ENCODE measurements around the gene SGSH.

The SGSH gene

DNA sequence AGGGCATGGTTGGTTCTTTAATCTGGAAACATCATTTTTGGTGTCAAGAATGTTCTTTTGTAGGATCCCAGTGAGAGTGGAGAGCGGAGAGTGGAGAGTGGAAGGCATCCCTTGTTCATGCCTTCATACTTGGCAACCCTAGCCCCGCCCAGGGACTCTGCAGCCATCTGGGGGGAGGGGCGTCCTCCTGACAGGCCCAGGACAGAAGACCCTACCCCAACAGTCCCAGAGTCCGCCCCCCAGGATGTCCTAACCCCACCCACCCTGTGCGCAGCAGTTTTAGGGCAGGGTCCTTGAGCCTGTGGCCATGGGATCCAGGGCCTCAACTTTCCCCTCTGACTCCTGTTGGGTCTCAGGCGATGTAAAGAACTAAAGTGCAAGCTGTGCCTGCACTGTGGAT lies 4.5 kb upstream of the SGSH start:
- no peak for TF ChIP-seq ZNF274 (IDR thresholded peaks at IDR 0.05; ENCODE audit: low read depth, low read length)
- H3K4me3 ChIP-seq (ENCODE audit: low read length) = no peak overlapping the region

DNA sequence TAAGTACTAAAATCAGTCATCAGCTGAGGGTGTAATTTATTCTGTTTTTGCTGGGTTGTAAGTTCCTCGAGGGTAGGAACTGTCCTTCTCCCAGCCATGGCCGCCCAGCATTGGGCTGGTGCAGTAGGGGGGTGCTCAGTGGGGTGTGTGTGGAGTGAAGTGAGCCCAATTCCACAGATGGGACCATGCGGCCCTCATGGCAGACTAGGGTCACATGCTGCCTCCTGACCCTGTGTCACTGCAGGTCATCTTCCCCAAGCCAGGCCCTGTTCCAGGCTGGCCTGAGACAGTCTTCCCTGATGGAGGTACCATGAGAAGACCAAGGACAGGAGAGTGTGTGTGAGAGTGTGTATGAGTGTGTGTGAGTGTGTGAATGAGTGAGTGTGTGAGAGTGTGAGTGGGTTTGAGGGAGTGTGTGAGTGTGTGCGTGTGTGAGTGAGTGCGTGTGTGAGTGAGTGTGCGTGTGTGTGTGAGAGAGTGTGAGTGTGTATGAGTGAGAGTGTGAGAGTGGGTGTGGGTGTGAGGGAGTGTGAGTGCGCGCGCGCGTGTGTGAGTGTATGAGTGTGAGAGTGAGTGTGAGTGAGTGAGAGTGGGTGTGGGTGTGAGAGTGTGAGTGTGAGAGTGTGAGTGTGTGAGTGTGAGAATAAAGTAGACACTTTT lies 3.8 kb upstream of the SGSH start:
- TF ChIP-seq ZNF274 (IDR thresholded peaks at IDR 0.05; ENCODE audit: low read depth, low read length) = no peak
- H3K4me3 ChIP-seq (ENCODE audit: low read length) = no peak overlapping the region

DNA sequence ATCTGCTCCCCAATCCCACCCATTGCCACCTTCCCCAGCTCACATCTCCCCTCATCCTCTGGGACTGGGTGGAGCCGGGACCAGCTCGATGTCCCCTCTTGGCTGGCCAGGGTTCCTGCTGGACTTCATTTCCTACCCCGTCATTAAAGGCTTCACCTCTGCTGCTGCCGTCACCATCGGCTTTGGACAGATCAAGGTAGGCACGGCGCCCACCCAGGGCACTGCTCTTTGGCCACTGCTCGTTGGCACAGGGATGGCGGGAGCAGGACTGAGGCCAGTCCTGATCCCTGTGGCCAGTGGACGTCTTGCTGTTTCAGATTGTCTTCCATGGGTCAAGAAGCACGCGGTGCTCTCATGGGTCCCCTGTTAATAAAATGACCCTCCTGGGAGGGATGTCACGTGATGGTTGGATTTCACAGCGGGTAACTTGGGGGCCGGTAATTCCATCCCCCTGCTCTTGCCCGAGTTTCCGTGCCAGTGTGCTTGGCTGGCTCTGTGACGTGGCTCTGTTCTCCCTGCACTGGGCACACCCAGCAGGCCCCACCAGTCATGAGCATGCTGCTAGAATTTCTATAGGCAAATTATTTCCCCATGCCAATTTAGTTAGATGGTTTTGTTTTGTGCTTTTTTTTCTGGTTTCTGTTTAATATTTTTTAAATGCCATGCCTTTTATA lies 3.1 kb upstream of the SGSH start:
- no peak for TF ChIP-seq ZNF274 (IDR thresholded peaks at IDR 0.05; ENCODE audit: low read depth, low read length)
- H3K4me3 ChIP-seq (ENCODE audit: low read length) = no peak overlapping the region

DNA sequence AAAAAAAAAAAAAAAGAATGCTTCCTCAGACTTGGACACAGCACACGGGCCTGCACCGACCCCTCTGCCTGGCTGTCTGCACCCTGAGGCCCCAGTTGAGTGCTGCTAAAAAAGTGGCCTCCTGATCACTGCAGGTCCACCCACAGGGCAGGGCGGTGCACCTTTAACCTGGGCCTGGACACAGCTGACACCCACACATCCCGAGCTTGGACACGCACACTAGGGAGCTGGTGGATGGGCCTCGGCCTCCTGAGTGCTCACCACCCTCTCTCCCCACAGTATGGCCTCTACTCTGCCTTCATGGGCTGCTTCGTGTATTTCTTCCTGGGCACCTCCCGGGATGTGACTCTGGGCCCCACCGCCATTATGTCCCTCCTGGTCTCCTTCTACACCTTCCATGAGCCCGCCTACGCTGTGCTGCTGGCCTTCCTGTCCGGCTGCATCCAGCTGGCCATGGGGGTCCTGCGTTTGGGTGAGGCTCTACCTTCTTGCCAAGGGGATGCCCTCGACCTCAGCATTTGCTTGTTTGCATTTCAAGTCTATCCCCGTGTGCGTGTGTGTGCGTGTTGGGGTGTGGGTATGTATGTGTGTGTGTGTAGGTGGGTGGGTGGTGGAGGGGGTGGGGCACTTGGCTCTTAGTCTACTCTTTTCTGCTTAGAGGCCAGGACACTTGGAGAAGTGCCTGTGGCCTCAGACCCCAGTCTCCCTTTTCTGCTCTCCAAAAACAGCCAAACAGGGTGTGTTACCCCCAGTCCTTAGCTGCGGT lies 2.4 kb upstream of the SGSH start:
- no peak overlapping the region for H3K4me3 ChIP-seq (ENCODE audit: low read length)
- no peak for TF ChIP-seq ZNF274 (IDR thresholded peaks at IDR 0.05; ENCODE audit: low read depth, low read length)

DNA sequence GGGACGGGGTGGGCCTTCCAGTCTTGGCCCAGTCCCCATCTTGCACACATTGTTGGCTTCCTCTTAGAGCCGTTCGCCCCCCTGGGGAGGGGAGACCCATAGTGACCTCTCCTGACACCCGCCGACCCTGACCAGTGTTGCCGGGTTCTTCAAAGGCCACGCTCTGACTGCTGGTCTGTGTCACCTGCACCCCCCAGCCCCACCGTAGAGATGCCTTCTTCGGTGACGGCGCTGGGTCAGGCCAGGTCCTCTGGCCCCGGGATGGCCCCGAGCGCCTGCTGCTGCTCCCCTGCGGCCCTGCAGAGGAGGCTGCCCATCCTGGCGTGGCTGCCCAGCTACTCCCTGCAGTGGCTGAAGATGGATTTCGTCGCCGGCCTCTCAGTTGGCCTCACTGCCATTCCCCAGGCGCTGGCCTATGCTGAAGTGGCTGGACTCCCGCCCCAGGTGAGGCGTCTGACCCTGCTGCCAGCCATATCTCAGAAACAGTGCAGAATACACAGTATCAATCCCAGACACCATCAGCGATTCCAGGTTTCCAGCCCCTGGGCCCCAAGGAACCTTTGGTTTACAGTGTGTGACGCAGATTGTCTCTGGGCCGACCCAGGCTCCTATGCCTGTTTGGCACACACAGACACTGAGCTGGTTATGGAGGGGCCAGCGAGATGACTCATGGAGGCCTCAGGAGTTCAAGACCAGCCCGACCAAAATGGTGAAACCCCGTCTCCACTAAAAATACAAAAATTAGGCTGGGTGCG lies 1.4 kb upstream of the SGSH start:
- no peak overlapping the region for H3K4me3 ChIP-seq (ENCODE audit: low read length)

DNA sequence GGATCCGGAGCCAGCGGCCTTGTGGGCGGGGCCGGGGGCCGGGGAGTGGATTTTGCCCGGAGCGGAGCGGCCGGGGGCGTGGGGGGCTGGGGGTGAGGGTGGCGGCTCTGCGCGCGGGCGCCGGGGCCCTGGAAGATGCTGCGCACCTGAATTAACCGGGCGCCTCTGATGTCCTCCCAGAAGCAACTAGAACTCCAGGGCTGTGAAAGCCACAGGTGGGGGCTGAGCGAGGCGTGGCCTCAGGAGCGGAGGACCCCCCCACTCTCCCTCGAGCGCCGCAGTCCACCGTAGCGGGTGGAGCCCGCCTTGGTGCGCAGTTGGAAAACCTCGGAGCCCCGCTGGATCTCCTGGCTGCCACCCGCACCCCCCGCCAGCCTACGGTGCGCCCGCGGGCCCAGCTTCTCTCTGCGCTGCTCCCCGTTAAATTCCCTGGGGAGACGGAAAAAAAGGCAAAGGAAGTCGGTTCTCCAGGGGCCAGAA lies 643 bp upstream of the SGSH start:
- no peak for TF ChIP-seq ZNF274 (IDR thresholded peaks at IDR 0.05; ENCODE audit: low read depth, low read length)
- peak overlapping the region; percentile 65 for H3K4me3 ChIP-seq (ENCODE audit: low read length)

More for the DNA sequence above, 1.4 kb upstream of the SGSH start:
- TF ChIP-seq ZNF274 (IDR thresholded peaks at IDR 0.05; ENCODE audit: low read depth, low read length) = no peak

DNA sequence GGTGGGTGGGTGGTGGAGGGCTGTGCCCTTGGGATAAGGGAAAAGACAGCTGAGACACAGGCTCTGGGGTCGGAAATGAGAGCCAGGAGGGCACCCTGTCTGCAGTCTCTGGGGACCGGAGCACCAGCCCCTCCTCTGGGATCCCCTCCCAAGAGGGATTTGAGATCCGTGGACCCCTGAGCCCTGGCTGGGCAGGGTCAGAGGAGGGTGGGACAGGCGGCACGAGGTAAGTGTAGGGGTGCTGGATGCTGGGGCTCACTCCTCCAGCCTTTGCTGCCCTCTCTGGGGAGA lies 425 bp downstream of the SGSH start:
- peak overlapping the region; percentile 65 for H3K4me3 ChIP-seq (ENCODE audit: low read length)
- no peak for TF ChIP-seq ZNF274 (IDR thresholded peaks at IDR 0.05; ENCODE audit: low read depth, low read length)

DNA sequence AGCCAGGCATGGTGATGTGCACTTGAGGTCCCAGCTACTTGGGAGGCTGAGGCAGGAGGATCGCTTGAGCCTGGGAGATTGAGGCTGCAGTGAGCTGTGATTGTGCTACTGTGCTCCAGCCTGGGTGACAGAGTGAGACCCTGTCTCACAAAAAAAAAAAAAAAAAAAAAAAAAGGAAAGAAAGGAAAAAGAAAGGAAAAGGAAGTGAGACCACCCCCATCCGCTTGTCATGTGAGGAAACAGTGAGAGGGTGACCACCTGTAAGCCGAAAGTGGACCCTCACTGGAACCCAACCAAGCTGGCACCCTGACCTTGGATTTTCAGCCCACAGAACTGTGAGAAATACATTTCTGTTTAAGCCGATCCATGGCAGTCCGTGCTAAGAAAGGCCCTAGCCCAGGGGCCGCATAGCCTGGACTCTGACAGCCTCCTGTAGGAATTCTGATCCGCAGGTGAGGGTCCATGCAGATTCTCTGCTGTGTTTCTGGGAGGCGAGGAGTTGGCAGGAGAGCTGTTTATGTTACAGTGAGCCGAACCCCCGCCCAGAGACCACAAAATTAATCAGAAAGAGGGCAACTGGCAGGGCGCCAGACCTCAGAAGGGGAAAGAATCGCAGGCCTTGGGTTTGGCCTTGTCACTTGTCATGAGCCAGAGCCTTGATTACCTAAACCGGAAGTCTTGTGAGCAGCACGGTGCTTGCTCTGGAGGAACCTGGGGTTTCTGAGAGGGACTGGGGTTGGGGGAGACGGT lies 945 bp downstream of the SGSH start:
- no peak for TF ChIP-seq ZNF274 (IDR thresholded peaks at IDR 0.05; ENCODE audit: low read depth, low read length)
- peak overlapping the region; percentile 65; the same call in 1 of the 2 replicates for H3K4me3 ChIP-seq (ENCODE audit: low read length)

DNA sequence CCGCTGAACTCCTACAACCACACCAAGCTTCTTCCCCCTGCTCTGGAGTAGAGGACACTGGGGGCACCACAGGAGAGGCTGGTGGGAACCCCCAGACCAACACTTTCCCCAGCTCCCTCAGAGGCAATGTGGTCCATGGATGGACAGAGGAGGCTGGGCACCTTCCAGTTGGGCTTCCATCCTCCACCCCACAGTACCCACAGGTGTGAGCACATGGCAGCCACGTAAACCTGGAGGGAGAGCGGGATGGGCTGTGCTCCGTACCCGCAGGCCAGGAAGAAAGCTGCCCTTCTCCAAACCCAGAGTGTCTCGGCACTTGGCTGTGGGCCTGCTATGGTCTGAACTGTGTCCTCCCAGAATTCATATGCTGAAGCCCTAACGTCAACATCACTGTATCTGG lies 1.7 kb downstream of the SGSH start:
- TF ChIP-seq ZNF274 (IDR thresholded peaks at IDR 0.05; ENCODE audit: low read depth, low read length) = no peak
- no peak overlapping the region for H3K4me3 ChIP-seq (ENCODE audit: low read length)

DNA sequence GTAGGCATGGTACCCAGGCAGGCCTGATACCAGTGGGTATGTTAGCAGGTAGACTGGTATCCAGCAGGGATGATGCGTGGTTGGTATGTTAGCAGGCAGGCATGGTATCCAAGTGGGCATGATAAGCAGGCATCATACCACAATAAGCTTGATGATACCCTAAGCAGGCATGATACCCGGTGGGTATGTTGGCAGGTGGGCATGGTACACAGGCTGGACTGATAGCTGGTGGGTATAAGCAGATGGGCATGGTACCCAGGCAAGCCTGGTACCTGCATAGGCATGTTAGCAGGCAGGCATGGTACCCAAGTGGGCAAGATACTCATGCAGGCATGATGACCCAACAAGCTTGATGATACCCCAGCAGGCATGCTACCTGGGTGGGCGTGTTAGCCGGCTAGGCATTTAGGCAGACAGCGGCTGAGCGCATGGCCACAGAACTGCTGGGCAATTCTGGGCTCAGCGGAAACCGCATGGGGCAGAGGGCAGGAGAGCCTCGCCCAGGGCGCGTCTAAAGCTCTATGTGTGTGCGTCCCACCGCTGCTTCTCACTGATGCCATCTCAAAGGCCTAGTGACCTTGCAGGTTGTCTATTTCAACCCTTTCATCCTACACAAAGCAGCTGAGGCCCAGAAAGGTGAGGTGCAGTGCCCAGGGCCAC lies 2.3 kb downstream of the SGSH start:
- TF ChIP-seq ZNF274 (IDR thresholded peaks at IDR 0.05; ENCODE audit: low read depth, low read length) = no peak

DNA sequence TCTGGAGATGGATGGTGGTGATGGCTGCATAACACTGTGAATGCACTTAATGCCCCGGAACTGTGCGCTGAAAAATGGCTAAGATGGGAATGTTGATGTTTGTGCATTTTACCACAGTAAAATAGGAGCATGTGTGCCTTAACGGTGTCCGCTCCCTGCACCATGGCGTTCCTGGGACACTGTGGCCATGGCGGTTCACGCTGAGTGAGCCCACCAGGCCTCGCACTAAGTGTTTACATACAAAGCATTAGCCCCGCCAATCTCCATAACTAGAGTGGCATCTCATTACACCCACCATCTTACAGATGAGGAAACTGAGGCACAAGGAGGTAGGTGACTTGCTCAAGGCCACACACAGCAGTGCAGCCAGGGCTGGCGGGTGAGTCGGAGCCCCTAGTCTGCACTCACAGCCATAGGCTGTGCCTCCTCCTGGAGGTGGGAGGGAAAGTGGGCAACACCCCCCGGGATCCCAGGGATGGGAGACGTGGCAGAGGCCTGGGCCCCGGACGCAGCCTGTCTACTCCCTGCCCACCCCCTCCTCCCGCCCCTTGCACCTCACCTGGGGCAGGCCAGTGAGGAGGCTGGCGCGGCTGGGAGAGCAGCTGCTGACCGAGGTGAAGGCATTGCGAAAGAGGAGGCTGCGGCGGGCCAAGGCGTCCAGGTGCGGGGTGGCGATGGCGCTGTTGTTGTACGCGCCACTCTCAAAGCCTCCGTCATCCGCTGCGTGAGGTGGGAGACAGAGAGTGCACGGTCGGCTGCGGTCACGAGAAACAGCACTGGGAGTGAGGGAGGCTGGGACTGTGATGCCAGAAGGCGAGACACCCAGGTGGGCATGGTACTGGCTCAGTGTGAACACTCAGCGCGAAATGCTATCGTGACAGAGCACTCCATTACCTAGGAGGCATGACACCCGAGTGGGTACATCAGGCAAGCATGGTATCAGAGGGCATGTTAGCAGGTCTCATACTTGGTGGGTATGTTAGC lies 3.4 kb downstream of the SGSH start:
- H3K4me3 ChIP-seq (ENCODE audit: low read length) = no peak overlapping the region
- TF ChIP-seq ZNF274 (IDR thresholded peaks at IDR 0.05; ENCODE audit: low read depth, low read length) = no peak

More for the DNA sequence above, 2.3 kb downstream of the SGSH start:
- no peak overlapping the region for H3K4me3 ChIP-seq (ENCODE audit: low read length)

DNA sequence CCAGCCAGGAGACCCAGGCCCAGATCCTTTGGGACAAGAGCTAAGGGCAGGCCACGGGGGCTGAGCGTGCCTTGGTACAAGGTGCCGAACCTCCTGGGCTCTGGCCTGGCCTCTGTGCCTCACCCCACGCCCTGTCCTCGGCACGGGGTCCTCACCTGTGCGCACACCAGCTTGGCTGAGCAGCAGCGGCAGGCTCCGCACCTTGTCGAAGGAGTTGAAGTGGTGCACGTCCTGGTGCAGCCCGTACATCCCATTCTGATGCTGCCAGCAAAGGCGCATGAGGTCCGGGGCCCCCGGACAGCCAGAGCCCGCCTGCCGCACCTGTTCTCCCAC lies 5.3 kb downstream of the SGSH start:
- TF ChIP-seq ZNF274 (IDR thresholded peaks at IDR 0.05; ENCODE audit: low read depth, low read length) = no peak
- H3K4me3 ChIP-seq (ENCODE audit: low read length) = no peak overlapping the region

Data from GM08714 (cell line).